Small intestine (tissue), 7 donors: ENCODE data around the gene IL17B. TPM values are rescaled to one million over a fixed set of nuclear protein-coding genes. Genes with fewer than 3 reads are reported as not detected.

Experiments
- DNase-seq, 2 donors: peaks; one replicate each; pipeline versions ENCODE4 v3.0.0 to v3.0.0-alpha.2; 2013
- FAIRE-seq: peaks from 2 replicates; lab custom pipeline; 2012; peaks lifted over from hg19 to GRCh38; lab: Jason Lieb, UNC
- H3K27ac ChIP-seq, 3 donors: one replicate each; pipeline ENCODE4 v1.5.1; 2013; ENCODE audit warnings: low read length in 2 of 3, mild to moderate bottlenecking in 2 of 3, control low read depth in 1 of 3, inconsistent platforms in 1 of 3, low read depth in 1 of 3, moderate library complexity in 1 of 3
- H3K27me3 ChIP-seq, 3 donors: one replicate each; pipeline ENCODE4 v1.6.1; 2013; ENCODE audit warnings: low read length in 3 of 3, inconsistent platforms in 1 of 3; ENCODE audit not compliant: control insufficient read depth in 3 of 3, insufficient read depth in 3 of 3
- H3K36me3 ChIP-seq, 3 donors: one replicate each; pipeline ENCODE4 v1.6.1; 2013; ENCODE audit warnings: low read length in 3 of 3, inconsistent platforms in 1 of 3, low read depth in 1 of 3, mild to moderate bottlenecking in 1 of 3, moderate library complexity in 1 of 3; ENCODE audit not compliant: control insufficient read depth in 3 of 3, insufficient read depth in 2 of 3
- H3K4me1 ChIP-seq, 3 donors: one replicate each; pipeline ENCODE4 v1.6.1; 2013; ENCODE audit warnings: low read length in 2 of 3, inconsistent platforms in 1 of 3, low read depth in 1 of 3, mild to moderate bottlenecking in 1 of 3, moderate library complexity in 1 of 3; ENCODE audit not compliant: control insufficient read depth in 3 of 3, insufficient read depth in 2 of 3
- H3K4me3 ChIP-seq, 3 donors: one replicate each; pipeline ENCODE4 v1.5.1; 2013; ENCODE audit warnings: low read length in 3 of 3, control low read depth in 1 of 3, inconsistent platforms in 1 of 3, low read depth in 1 of 3, mild to moderate bottlenecking in 1 of 3, moderate library complexity in 1 of 3
- H3K9me3 ChIP-seq, 2 donors: one replicate each; pipeline ENCODE4 v1.6.1; 2013; ENCODE audit warnings: low read depth in 1 of 2, low read length in 1 of 2; ENCODE audit not compliant: control insufficient read depth in 2 of 2, insufficient read depth in 1 of 2
- WGBS, 3 donors: extraction: QIAGEN DNeasy Blood & Tissue Kit; methylation state at CpG; one replicate each; pipeline ENCODE4 v1.1.7; 2013; 5-methylcytosine and 5-hydroxymethylcytosine counted together
- polyA plus RNA-seq, 4 donors: library from polyadenylated mRNA; stranded (reverse) in 3 of 4; unstranded in 1 of 4; fragments of 200-250 nt in 3 of 4; fragments of 120-200 nt in 1 of 4; gene quantifications; one replicate each; pipeline versions ENCODE4 v1.2.1 to v1.2.3, GENCODE V29; 2013
- donor health status: healthy with polysubstance abuse.
- donor health status: control.
- donor health status: control.
- donor health status: Bipolar disorder and iron deficiency.
- donor health status: healthy.

IL17B gene
- polyA plus RNA-seq, 4 donors = 0.98 to 2.1 TPM; not detected in 2

DNA sequence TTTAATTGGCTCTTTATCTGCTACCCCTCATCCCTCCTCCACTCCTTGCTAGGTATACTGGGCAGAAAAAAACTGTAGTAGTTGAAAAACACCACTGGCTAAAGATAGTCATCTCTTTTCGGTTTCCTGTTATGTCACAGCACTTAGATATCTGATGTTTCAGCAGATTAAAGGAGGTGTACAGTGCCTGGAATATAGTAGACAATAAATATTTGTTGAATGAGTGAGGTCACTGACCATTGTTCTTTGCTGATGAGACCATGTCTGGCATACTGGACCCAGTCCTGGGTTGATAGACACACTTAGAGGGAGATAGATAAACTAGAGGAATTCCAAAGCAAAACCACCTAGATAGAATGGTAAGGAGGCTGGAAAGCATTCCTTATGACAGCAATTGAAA is 30.6 kb downstream of the IL17B start:
- peak overlapping the region in 1 of 3 donors; percentile 21 for H3K27ac ChIP-seq

DNA sequence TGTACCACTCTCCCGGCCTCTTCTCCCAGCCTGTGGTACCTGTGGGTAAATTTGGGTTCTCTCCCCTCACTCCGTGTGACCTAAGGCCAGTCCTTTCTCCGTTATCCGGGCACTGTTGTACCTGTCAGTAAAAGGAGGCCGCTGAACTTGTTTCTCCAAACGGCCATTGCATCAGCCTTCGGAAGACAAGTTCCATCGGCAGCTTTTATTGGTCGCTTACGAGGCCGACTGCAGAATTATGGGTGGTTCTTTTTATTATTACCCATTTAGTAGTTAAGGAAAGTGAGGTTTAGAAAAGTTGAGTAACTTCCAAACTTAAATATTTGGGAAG is 33.2 kb downstream of the IL17B start:
- peak overlapping the region in 2 of 3 donors; percentile 80 to 90 for H3K27ac ChIP-seq
- WGBS, 3 donors = 1 to 2% (median 1%) methylated on average over 11 of the region's 11 CpGs

More for the DNA sequence above, 30.6 kb downstream of the IL17B start:
- Histone ChIP-seq H3K4me1 (peaks cover 0 to 17% (median 3%) of the 10 kb centered on the region in 3 donors), H3K9me3 (no peaks in the 10 kb centered on the region), H3K4me3 (no peak overlapping the region), H3K27me3 (no peaks in the 10 kb centered on the region), H3K36me3 (peaks cover 14 to 22% (median 15%) of the 10 kb centered on the region in 3 donors)
- 69 to 92% (median 75%) methylated on average over 1 of the region's 1 CpG for WGBS, 3 donors
- DNase-seq = no peak
- FAIRE-seq = no peak

DNA sequence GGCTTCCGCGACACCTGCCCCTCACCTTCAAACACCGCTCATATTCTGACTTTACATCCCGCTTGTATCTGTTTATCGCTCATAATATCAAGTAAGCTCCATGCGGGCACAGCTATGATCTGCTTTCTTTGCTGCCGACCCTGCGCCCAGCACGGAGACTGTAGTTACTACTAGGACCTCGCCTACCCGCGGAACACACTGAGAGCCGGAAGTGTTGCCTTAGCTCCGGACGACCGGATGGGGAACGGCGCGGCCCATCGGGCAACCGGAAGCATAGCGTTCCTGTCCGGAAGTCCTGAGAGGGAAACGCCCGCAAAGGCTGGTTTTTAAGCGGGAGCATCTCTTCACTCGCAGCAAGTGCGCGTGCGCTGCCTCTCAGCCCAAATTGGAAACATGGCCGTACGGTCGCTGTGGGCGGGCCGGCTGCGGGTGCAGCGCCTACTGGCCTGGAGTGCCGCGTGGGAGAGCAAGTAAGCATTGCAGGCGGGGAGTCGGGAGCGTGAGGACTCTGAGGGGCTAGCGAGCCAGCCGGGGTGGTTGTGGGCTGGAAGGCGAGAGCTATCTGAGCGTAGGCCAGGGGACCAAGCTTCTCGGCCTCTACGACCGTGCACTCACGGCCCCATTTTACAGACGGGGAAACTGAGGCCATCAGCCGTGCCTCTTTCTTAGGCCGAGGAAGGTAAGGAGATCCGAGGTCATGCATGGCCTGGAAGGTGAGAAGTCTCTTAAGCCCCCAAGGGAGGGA is 33.8 kb downstream of the IL17B start, which contains the start of gene GRPEL2:
Gene GRPEL2 (plus strand): TSS at position 353 of the 745 bp plus-strand sequence. CDS start 41 bp downstream, at position 394.
- H3K27me3 ChIP-seq = no peaks in the 10 kb centered on the region
- FAIRE-seq = no peak
- DNase-seq = peak; percentile 96 to 97
- H3K4me3 ChIP-seq = peak within 1 kb of the TSS; percentile 70 to 86 (median 86)
- H3K36me3 ChIP-seq = peaks cover 6 to 13% (median 8%) of the 10 kb centered on the region in 3 donors
- 0 to 1% (median 0%) methylated on average over 54 of the region's 54 CpGs for WGBS, 3 donors
- H3K4me1 ChIP-seq = peaks cover 0 to 41% (median 3%) of the 10 kb centered on the region in 3 donors
- no peaks in the 10 kb centered on the region for H3K9me3 ChIP-seq
- H3K27ac ChIP-seq = peak within 1 kb of the TSS; percentile 74 to 90 (median 80)

More for the DNA sequence above, 33.2 kb downstream of the IL17B start:
- Histone ChIP-seq H3K4me1 (peaks cover 0 to 36% (median 3%) of the 10 kb centered on the region in 3 donors), H3K36me3 (peaks cover 10 to 16% (median 11%) of the 10 kb centered on the region in 3 donors), H3K9me3 (no peaks in the 10 kb centered on the region), H3K27me3 (no peaks in the 10 kb centered on the region), H3K4me3 (peak overlapping the region; percentile 70 to 86 (median 86))
- DNase-seq (peak in 1 of 2 donors; percentile 58), FAIRE-seq (no peak)

DNA sequence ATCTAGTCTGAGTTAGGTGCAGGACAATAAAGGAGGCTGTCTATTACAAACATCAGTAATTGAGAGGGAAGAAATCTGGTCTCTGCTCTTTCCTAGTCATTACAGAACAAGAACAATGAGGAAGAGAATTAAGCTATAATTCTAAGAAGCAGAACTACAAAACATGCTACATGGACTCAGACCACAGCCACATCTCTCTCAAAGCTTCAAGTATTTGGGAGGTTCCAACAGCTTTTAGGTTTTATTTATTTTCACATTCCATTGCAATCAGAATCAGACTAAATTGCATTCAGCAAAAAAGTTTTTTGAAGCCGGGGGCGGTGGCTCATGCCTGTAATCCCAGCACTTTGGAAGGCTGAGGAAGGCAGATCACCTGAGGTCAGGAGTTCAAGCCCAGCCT is 34.9 kb downstream of the IL17B start:
- no peak for FAIRE-seq
- Histone ChIP-seq H3K36me3 (peaks cover under 1 to 9% (median 2%) of the 10 kb centered on the region in 3 donors), H3K4me1 (peaks cover 0 to 42% (median 3%) of the 10 kb centered on the region in 3 donors), H3K9me3 (no peaks in the 10 kb centered on the region), H3K27ac (peak overlapping the region in 1 of 3 donors; percentile 90), H3K27me3 (no peaks in the 10 kb centered on the region), H3K4me3 (no peak overlapping the region)
- DNase-seq = no peak
- WGBS, 3 donors = 76 to 79% (median 79%) methylated on average over 2 of the region's 2 CpGs

DNA sequence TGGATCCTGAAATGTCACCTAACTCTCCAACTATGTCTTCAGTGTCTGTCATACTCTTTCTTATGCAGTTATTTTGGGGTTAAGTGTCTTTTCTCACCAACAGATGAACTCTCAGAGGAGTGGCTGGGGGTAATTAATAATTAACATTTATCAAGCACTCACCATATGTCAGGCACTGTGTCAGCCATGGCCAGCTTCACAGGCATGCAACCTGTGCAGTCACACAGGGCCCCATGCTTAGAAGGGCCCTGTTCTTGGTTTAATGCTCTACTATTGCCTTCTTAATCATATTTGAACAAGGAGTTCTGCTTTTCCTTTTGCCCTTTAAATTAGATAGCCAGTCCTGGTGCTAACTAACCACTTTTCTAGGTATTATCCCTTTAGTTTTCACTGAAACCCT is 37.2 kb downstream of the IL17B start:
- Histone ChIP-seq H3K9me3 (no peaks in the 10 kb centered on the region), H3K36me3 (peaks cover 0 to 2% (median 0%) of the 10 kb centered on the region in 3 donors), H3K4me1 (peaks cover 0 to 39% (median 0%) of the 10 kb centered on the region in 3 donors), H3K27me3 (no peaks in the 10 kb centered on the region), H3K27ac (peak overlapping the region in 2 of 3 donors; percentile 42 to 82), H3K4me3 (no peak overlapping the region)
- no peak for FAIRE-seq
- peak; percentile 64 to 76 for DNase-seq

GRCh38 chr5:149340920-149341319 is 38.2 kb downstream of the IL17B start:
- DNase-seq (no peak), FAIRE-seq (no peak)
- Histone ChIP-seq H3K36me3 (peaks cover 0 to 2% (median 0%) of the 10 kb centered on the region in 3 donors), H3K27me3 (no peaks in the 10 kb centered on the region), H3K4me1 (peaks cover 0 to 35% (median 0%) of the 10 kb centered on the region in 3 donors), H3K9me3 (no peaks in the 10 kb centered on the region), H3K4me3 (no peak overlapping the region), H3K27ac (peak overlapping the region in 1 of 3 donors; percentile 82)
- 47 to 55% (median 53%) methylated on average over 1 of the region's 1 CpG for WGBS, 3 donors

DNA sequence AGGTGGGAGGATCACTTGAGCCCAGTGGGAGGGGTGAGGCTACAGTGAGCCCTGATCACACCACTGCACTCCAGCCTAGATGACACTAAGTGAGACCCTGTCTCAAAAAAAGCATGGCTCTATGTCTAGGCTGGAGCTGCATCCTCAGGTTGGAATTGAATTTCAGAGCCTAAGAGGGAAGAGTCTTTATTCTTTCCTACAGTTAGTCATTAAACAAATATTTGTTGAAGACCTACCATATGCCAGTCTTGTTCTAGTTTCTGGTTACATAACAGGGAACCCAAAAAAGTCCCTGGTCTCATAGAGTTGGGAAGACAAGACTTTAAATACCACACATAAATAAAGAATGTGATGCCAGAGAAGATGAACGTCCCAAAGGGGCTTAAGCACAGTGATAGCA is 40.7 kb downstream of the IL17B start:
- FAIRE-seq = no peak
- peaks cover 0 to 24% (median 0%) of the 10 kb centered on the region in 3 donors for H3K4me1 ChIP-seq
- H3K9me3 ChIP-seq = no peaks in the 10 kb centered on the region
- no peak overlapping the region for H3K27ac ChIP-seq
- no peak for DNase-seq
- peaks cover 0 to 2% (median 0%) of the 10 kb centered on the region in 3 donors for H3K36me3 ChIP-seq
- H3K27me3 ChIP-seq = no peaks in the 10 kb centered on the region
- WGBS, 3 donors = 71 to 87% (median 81%) methylated on average over 1 of the region's 1 CpG
- no peak overlapping the region for H3K4me3 ChIP-seq

GRCh38 chr5:149337736-149338135 is 41.4 kb downstream of the IL17B start:
- Histone ChIP-seq H3K27me3 (no peaks in the 10 kb centered on the region), H3K36me3 (peaks cover 0 to 4% (median 0%) of the 10 kb centered on the region in 3 donors), H3K4me3 (no peak overlapping the region), H3K4me1 (peaks cover 0 to 24% (median 0%) of the 10 kb centered on the region in 3 donors), H3K9me3 (no peaks in the 10 kb centered on the region), H3K27ac (no peak overlapping the region)
- FAIRE-seq = no peak
- WGBS, 3 donors = 84 to 93% (median 88%) methylated on average over 4 of the region's 4 CpGs
- no peak for DNase-seq
